ENCODE results near the gene MSX1. TPM values are rescaled to one million over a fixed set of nuclear protein-coding genes. Genes with fewer than 3 reads are reported as not detected.

MSX1 gene
- total RNA-seq, 2 experiments from 2014 or later: 0.16 to 2.1 TPM

DNA sequence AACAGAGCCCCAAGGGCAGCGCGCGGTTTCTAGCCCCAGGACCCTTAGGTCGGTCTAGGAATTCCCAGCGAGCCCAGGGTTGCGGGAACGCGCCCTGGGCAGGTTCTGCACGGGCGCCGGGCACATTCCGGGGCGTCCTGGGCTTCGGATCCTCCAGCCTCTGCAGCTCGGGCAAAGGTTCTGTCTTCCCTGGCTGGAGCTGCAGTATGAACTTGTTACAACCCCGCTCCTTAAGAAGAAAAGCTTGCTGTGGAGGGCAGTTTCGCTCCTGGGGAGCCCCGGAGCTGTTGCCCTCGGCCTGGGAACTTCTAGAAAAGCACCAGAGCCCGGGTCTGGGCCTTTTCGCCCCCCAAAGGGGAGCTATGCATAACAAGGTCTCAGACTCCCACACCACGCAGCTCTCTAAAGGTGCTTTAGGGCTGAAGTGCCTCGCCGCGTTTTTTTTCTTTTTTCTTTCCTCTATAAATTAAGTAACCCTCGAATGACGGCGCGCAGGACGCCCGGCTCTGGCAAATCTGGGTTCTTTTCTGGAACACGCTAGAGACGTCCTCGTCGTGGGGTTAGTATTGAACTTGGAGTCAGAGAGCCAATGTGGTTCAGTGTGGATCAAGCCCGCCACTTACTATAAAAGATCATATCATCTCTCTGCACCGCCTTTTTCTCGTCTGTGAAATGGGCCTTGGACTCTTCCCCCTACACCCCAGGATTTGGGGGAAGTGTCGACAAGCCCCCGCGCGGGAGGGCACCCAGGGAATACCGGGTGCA is 5.7 kb downstream of the MSX1 start:
- CTCF ChIA-PET (ENCODE audit: unreplicated experiment): no interaction called here
- Histone ChIP-seq H3K79me2 (ENCODE audit: insufficient read depth, low read depth, low read length) (no peaks in the 10 kb centered on the region), H3K27ac (ENCODE audit: low read depth, low read length, poor library complexity, severe bottlenecking) (no peak overlapping the region), H3K4me2 (ENCODE audit: low read length) (no peak overlapping the region), H3K4me3 (ENCODE audit: low read depth, low read length, poor library complexity, severe bottlenecking) (no peak overlapping the region), H3K36me3 (ENCODE audit: insufficient read depth, low read length) (no peaks in the 10 kb centered on the region), H3K9me3 (ENCODE audit: low read length) (no peaks in the 10 kb centered on the region), H3K9me2 (ENCODE audit: insufficient read depth, low read length) (no peaks in the 10 kb centered on the region), H3K4me1 (ENCODE audit: insufficient read depth, low read length, poor library complexity, severe bottlenecking) (no peaks in the 10 kb centered on the region), H2AFZ (ENCODE audit: low read length) (no peak overlapping the region), H4K20me1 (ENCODE audit: insufficient read depth, low read length) (no peaks in the 10 kb centered on the region)
- intact Hi-C loops (cut with micrococcal nuclease; ENCODE audit: unreplicated experiment): no loop called here
- TF ChIP-seq, protein P1, sequence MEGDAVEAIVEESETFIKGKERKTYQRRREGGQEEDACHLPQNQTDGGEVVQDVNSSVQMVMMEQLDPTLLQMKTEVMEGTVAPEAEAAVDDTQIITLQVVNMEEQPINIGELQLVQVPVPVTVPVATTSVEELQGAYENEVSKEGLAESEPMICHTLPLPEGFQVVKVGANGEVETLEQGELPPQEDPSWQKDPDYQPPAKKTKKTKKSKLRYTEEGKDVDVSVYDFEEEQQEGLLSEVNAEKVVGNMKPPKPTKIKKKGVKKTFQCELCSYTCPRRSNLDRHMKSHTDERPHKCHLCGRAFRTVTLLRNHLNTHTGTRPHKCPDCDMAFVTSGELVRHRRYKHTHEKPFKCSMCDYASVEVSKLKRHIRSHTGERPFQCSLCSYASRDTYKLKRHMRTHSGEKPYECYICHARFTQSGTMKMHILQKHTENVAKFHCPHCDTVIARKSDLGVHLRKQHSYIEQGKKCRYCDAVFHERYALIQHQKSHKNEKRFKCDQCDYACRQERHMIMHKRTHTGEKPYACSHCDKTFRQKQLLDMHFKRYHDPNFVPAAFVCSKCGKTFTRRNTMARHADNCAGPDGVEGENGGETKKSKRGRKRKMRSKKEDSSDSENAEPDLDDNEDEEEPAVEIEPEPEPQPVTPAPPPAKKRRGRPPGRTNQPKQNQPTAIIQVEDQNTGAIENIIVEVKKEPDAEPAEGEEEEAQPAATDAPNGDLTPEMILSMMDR (conservative IDR thresholded peaks at IDR 0.05; ENCODE audit: low read length): no peak
- TF ChIP-seq EZH2phosphoT487 (IDR thresholded peaks at IDR 0.05; ENCODE audit: borderline replicate concordance, low read depth, low read length): no peak
- POLR2A ChIA-PET: no interaction called here
- no peak for DNase-seq (ENCODE audit: low spot score)
- no TSS peak for BruUV-seq (replicated peaks)

DNA sequence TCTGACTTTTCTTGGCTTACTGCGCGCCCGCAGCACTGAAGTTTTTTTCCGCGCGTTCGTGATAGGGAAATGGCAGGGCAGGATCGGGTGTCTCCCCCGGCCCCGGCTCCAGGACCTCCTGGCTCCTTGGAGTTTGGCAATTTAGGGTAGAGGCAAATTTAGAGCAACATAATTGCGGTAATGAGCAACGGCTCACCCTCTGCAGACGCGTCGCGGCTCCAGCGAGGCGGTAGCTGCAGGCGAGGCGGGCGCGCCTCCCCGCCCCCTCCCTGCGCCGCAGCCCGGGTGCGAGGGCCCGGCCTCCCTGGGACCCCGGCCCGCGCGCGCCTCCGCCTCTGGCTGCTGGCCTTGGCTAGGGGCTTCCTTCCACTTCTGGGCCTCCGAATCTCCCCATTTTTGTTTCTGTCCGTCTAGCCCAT is 6.2 kb downstream of the MSX1 start:
- Histone ChIP-seq H3K4me3 (ENCODE audit: low read depth, low read length, poor library complexity, severe bottlenecking) (no peak overlapping the region), H3K9me2 (ENCODE audit: insufficient read depth, low read length) (no peaks in the 10 kb centered on the region), H3K9me3 (ENCODE audit: low read length) (no peaks in the 10 kb centered on the region), H3K27ac (ENCODE audit: low read depth, low read length, poor library complexity, severe bottlenecking) (no peak overlapping the region), H2AFZ (ENCODE audit: low read length) (no peak overlapping the region), H4K20me1 (ENCODE audit: insufficient read depth, low read length) (no peaks in the 10 kb centered on the region), H3K36me3 (ENCODE audit: insufficient read depth, low read length) (no peaks in the 10 kb centered on the region), H3K79me2 (ENCODE audit: insufficient read depth, low read depth, low read length) (no peaks in the 10 kb centered on the region), H3K4me2 (ENCODE audit: low read length) (no peak overlapping the region), H3K4me1 (ENCODE audit: insufficient read depth, low read length, poor library complexity, severe bottlenecking) (no peaks in the 10 kb centered on the region)
- intact Hi-C loops (cut with micrococcal nuclease; ENCODE audit: unreplicated experiment): no loop called here
- BruUV-seq (replicated peaks): no TSS peak
- TF ChIP-seq, protein P1 (conservative IDR thresholded peaks at IDR 0.05; ENCODE audit: low read length): no peak
- no peak for TF ChIP-seq EZH2phosphoT487 (IDR thresholded peaks at IDR 0.05; ENCODE audit: borderline replicate concordance, low read depth, low read length)
- ChIA-PET POLR2A (no interaction called here), CTCF (ENCODE audit: unreplicated experiment) (no interaction called here)
- DNase-seq (ENCODE audit: low spot score): no peak

DNA sequence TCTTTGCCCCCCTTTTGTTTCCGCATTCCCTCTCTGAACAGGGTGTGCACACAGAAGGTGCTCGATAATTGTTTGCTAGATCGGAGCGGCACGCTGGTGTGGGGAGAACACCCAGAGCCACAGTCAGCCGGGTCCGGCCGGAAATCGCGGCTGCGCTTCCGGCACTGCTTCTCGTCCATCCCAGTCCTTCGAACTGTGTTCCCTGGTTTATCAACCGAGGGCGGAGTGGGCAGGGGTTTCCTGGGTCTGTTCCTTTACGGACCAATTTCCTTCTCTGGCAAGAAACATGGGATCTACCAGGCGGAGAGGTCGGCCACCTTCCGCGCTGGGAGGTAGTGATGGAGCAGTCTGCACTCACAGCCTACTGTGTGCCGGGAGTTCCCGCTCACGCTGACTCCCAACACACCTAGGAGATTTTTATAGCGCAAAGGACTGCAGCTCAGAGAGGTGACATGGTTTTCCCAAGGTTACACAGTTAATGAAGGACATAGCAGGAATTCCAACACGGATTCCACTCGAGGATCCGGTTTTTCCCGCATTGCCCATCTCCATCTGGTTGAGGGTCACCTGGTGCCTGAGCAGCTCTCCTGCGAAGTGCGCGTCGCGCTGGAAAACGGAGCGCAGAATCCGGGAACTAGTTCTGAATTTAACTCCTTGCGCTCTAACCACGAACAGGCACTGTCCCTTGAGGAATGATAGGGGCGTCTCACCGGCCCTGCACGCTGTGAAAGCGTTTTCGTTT is 6.8 kb downstream of the MSX1 start:
- H3K27ac ChIP-seq (ENCODE audit: low read depth, low read length, poor library complexity, severe bottlenecking): no peak overlapping the region
- no peaks in the 10 kb centered on the region for H3K79me2 ChIP-seq (ENCODE audit: insufficient read depth, low read depth, low read length)
- H4K20me1 ChIP-seq (ENCODE audit: insufficient read depth, low read length): no peaks in the 10 kb centered on the region
- no peak overlapping the region for H3K4me3 ChIP-seq (ENCODE audit: low read depth, low read length, poor library complexity, severe bottlenecking)
- H3K4me2 ChIP-seq (ENCODE audit: low read length): no peak overlapping the region
- no TSS peak for BruUV-seq (replicated peaks)
- no peak for DNase-seq (ENCODE audit: low spot score)
- ChIA-PET CTCF (ENCODE audit: unreplicated experiment) (no interaction called here), POLR2A (no interaction called here)
- H3K9me3 ChIP-seq (ENCODE audit: low read length): no peaks in the 10 kb centered on the region
- H3K9me2 ChIP-seq (ENCODE audit: insufficient read depth, low read length): no peaks in the 10 kb centered on the region
- TF ChIP-seq, protein P1 (conservative IDR thresholded peaks at IDR 0.05; ENCODE audit: low read length): no peak
- no peak for TF ChIP-seq EZH2phosphoT487 (IDR thresholded peaks at IDR 0.05; ENCODE audit: borderline replicate concordance, low read depth, low read length)
- H3K36me3 ChIP-seq (ENCODE audit: insufficient read depth, low read length): no peaks in the 10 kb centered on the region
- H3K4me1 ChIP-seq (ENCODE audit: insufficient read depth, low read length, poor library complexity, severe bottlenecking): no peaks in the 10 kb centered on the region
- no peak overlapping the region for H2AFZ ChIP-seq (ENCODE audit: low read length)
- intact Hi-C loops (cut with micrococcal nuclease; ENCODE audit: unreplicated experiment): no loop called here
